Hepatocyte (in vitro differentiated cells): Measurements from ENCODE around the gene GMPS. TPM values are rescaled to one million over a fixed set of nuclear protein-coding genes. Genes with fewer than 3 reads are reported as not detected.

Source experiments
- DNase-seq: peaks from one replicate; pipeline ENCODE4 v3.0.0-alpha.2; 2016; ENCODE audit warnings: low spot score
- H2AFZ ChIP-seq: fragments of 200-600 bp; sonication (generic); 2 replicates; pipeline ENCODE4 v1.6.0; 2016; ENCODE audit warnings: antibody characterized with exemption, mild to moderate bottlenecking
- H3K27ac ChIP-seq: fragments of 200-600 bp; sonication (generic); 2 replicates; pipeline ENCODE4 v1.5.1; 2016; ENCODE audit warnings: mild to moderate bottlenecking
- H3K27me3 ChIP-seq: fragments of 200-600 bp; sonication (generic); 2 replicates; pipeline ENCODE4 v1.6.1; 2016
- H3K36me3 ChIP-seq: fragments of 200-600 bp; sonication (generic); replicated peaks from 2 replicates; pipeline ENCODE4 v1.5.1; 2016; ENCODE audit warnings: low read depth; ENCODE audit not compliant: insufficient read depth
- H3K4me1 ChIP-seq: fragments of 200-600 bp; sonication (generic); 2 replicates; pipeline ENCODE4 v1.5.1; 2016; ENCODE audit warnings: mild to moderate bottlenecking, moderate library complexity; ENCODE audit not compliant: insufficient read depth
- H3K4me2 ChIP-seq: fragments of 200-600 bp; sonication (generic); 2 replicates; pipeline ENCODE4 v1.6.0; 2016
- H3K4me3 ChIP-seq: fragments of 200-600 bp; sonication (generic); 2 replicates; pipeline ENCODE4 v1.5.1; 2016; ENCODE audit warnings: mild to moderate bottlenecking
- H3K79me2 ChIP-seq: fragments of 200-600 bp; sonication (generic); 2 replicates; pipeline ENCODE4 v1.6.0; 2017; ENCODE audit warnings: mild to moderate bottlenecking
- H3K9me2 ChIP-seq: fragments of 200-600 bp; sonication (generic); replicated peaks from 2 replicates; pipeline ENCODE4 v1.6.0; 2017; ENCODE audit warnings: mild to moderate bottlenecking; ENCODE audit not compliant: insufficient read depth
- H3K9me3 ChIP-seq: fragments of 200-600 bp; sonication (generic); 2 replicates; pipeline ENCODE4 v1.5.1; 2016; ENCODE audit warnings: low read depth, mild to moderate bottlenecking
- H4K20me1 ChIP-seq: fragments of 200-600 bp; sonication (generic); 2 replicates; pipeline ENCODE4 v1.6.0; 2016; ENCODE audit warnings: mild to moderate bottlenecking; ENCODE audit not compliant: insufficient read depth, poor library complexity, severe bottlenecking
- CTCF ChIP-seq: fragments of 200-600 bp; sonication (generic); IDR thresholded peaks from 2 replicates; pipeline ENCODE4 v1.5.1; 2016; ENCODE audit warnings: antibody characterized with exemption, mild to moderate bottlenecking; ENCODE audit not compliant: poor library complexity
- EZH2 ChIP-seq: fragments of 200-600 bp; sonication (generic); IDR thresholded peaks from 2 replicates; pipeline ENCODE4 v1.6.1; 2016; ENCODE audit warnings: antibody characterized with exemption, mild to moderate bottlenecking, borderline replicate concordance
- EZH2phosphoT487 ChIP-seq: fragments of 200-600 bp; sonication (generic); IDR thresholded peaks from one replicate; pipeline ENCODE4 v1.6.1; 2018; ENCODE audit warnings: antibody characterized with exemption, mild to moderate bottlenecking, low read depth, moderate library complexity; ENCODE audit not compliant: unreplicated experiment, severe bottlenecking
- WGBS: methylation state at CpG from one replicate; pipeline ENCODE4 v1.1.6; 2016; ENCODE audit warnings: low lambda C conversion rate; ENCODE audit errors: missing lambda C conversion rate; 5-methylcytosine and 5-hydroxymethylcytosine counted together
- polyA plus RNA-seq: library from polyadenylated mRNA; unstranded; fragments of >200 nt; fragmentation: Nextera tagmentation; extraction: Ambion mirVana; gene quantifications from 2 replicates; pipeline ENCODE4 v1.2.1, GENCODE V29; 2016
- total RNA-seq: library from RNA; depleted of rRNA; stranded (reverse); fragments of >200 nt; gene quantifications from 2 replicates; pipeline ENCODE4 v1.2.3, GENCODE V29; 2014

Gene GMPS
- total and polyA plus RNA-seq, 2 experiments from 2014 or later, result 41.5 to 51.5 TPM

- H3K79me2 ChIP-seq, result no peaks in the 10 kb centered on the region
- no peak for TF ChIP-seq CTCF
- no peak for TF ChIP-seq EZH2
- TF ChIP-seq EZH2phosphoT487, result no peak
- H3K4me2 ChIP-seq, result no peak overlapping the region
- no peak overlapping the region for H3K27ac ChIP-seq
- WGBS, result 82% methylated on average over 4 of the region's 4 CpGs
- H4K20me1 ChIP-seq, result no peaks in the 10 kb centered on the region
- no peaks in the 10 kb centered on the region for H3K9me3 ChIP-seq
- no peak overlapping the region for H3K4me3 ChIP-seq
- no peaks in the 10 kb centered on the region for H3K9me2 ChIP-seq
- H3K27me3 ChIP-seq, result no peaks in the 10 kb centered on the region
- DNase-seq, result no peak
- H3K36me3 ChIP-seq, result no peaks in the 10 kb centered on the region
- H2AFZ ChIP-seq, result no peak overlapping the region
- no peaks in the 10 kb centered on the region for H3K4me1 ChIP-seq
Measured at GRCh38 chr3:155948476-155948875, 78.0 kb downstream of the GMPS start.

- WGBS, result 80% methylated on average over 8 of the region's 8 CpGs
- no peak for TF ChIP-seq EZH2
- no peak for TF ChIP-seq CTCF
- TF ChIP-seq EZH2phosphoT487, result no peak
- H3K27ac ChIP-seq, result no peak overlapping the region
Measured at GRCh38 chr3:155949453-155950217, 79.2 kb downstream of the GMPS start.

DNA sequence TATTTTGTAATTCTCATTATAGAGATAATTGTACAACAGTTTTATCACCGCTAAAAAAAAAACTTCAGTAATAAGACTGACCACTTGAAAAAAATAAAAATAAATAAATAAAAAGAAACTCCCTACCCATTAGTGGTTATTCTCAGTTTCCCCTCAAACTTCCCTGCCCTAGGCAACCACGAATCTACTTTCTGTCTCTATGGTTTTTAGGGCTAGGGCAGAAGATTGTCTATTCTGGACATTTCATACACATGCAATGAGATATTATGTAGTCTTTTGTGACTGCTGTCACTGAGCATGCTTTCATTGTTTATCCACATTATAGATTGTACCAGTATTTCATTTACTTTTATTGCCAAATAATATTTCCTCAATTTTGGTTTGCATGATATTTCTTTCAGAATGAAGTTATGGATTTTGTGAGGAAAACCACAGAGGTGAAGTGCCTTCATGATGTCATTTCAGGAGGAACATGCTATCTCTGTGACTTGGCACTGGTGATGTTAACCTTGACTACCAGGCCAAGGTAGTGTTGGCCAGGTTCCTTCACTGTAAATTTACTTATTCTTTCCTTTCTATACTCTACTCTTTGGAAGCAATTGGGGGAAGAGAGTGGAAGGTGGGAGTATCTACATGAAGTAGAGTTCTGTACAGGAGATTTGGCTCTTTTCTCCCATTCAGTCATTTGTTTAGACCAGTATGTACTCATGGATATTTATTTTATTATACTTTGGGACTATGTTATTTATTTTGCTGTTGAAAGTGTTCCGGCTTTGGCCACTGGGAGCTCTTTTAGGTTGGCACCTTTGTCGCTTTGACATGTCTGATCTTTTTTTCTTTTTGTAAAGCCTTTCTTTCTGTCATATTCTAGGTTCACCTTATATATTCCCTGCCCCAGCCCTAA is 86.3 kb downstream of the GMPS start:
- no peaks in the 10 kb centered on the region for H3K9me2 ChIP-seq
- WGBS, result 98% methylated on average over 4 of the region's 4 CpGs

More at GRCh38 chr3:155949453-155950217, 79.2 kb downstream of the GMPS start:
- no peak overlapping the region for H3K4me2 ChIP-seq
- no peaks in the 10 kb centered on the region for H3K4me1 ChIP-seq
- no peaks in the 10 kb centered on the region for H3K79me2 ChIP-seq
- no peak overlapping the region for H2AFZ ChIP-seq
- H3K4me3 ChIP-seq, result no peak overlapping the region
- H3K36me3 ChIP-seq, result no peaks in the 10 kb centered on the region
- no peaks in the 10 kb centered on the region for H3K9me3 ChIP-seq
- no peaks in the 10 kb centered on the region for H3K9me2 ChIP-seq
- no peaks in the 10 kb centered on the region for H3K27me3 ChIP-seq
- DNase-seq, result no peak
- H4K20me1 ChIP-seq, result no peaks in the 10 kb centered on the region

More for the DNA sequence above, 86.3 kb downstream of the GMPS start:
- Histone ChIP-seq H3K79me2 (no peaks in the 10 kb centered on the region), H3K4me1 (no peaks in the 10 kb centered on the region), H3K36me3 (no peaks in the 10 kb centered on the region), H3K4me3 (no peak overlapping the region), H3K4me2 (no peak overlapping the region), H4K20me1 (no peaks in the 10 kb centered on the region), H3K27me3 (no peaks in the 10 kb centered on the region), H2AFZ (no peak overlapping the region), H3K27ac (no peak overlapping the region), H3K9me3 (no peaks in the 10 kb centered on the region)
- DNase-seq, result no peak
- TF ChIP-seq EZH2 (no peak), CTCF (no peak), EZH2phosphoT487 (no peak)
